ENCODE results near the gene ZNF519. TPM values are rescaled to one million over a fixed set of nuclear protein-coding genes. Genes with fewer than 3 reads are reported as not detected.
A peak's percentile ranks its signal among the peaks of the same experiment; 100 is the strongest.

Gene ZNF519
- total RNA-seq, 1 experiment from 2014 or later: 8.3 TPM

- DNase-seq: no peak
Measured at GRCh38 chr18:14089781-14090180, 42.5 kb downstream of the ZNF519 start.

GRCh38 chr18:14089191-14089590, 43.0 kb downstream of the ZNF519 start:
- no peak for DNase-seq
- no peak overlapping the region for H3K4me3 ChIP-seq (ENCODE audit: insufficient read depth, low read depth, low read length)
- H3K36me3 ChIP-seq (replicated peaks; ENCODE audit: control insufficient read depth, insufficient read depth, low read length): no peaks in the 10 kb centered on the region
- no peaks in the 10 kb centered on the region for H3K27me3 ChIP-seq (ENCODE audit: control insufficient read depth, insufficient read depth, low read length)

More at GRCh38 chr18:14089781-14090180, 42.5 kb downstream of the ZNF519 start:
- no peaks in the 10 kb centered on the region for H3K27me3 ChIP-seq (ENCODE audit: control insufficient read depth, insufficient read depth, low read length)
- H3K4me3 ChIP-seq (ENCODE audit: insufficient read depth, low read depth, low read length): no peak overlapping the region
- no peaks in the 10 kb centered on the region for H3K36me3 ChIP-seq (replicated peaks; ENCODE audit: control insufficient read depth, insufficient read depth, low read length)

GRCh38 chr18:14086458-14087231, 45.6 kb downstream of the ZNF519 start:
- peak; percentile 52 for DNase-seq
- Histone ChIP-seq H3K4me3 (ENCODE audit: insufficient read depth, low read depth, low read length) (no peak overlapping the region), H3K27me3 (ENCODE audit: control insufficient read depth, insufficient read depth, low read length) (no peaks in the 10 kb centered on the region), H3K36me3 (replicated peaks; ENCODE audit: control insufficient read depth, insufficient read depth, low read length) (no peaks in the 10 kb centered on the region)

GRCh38 chr18:14085770-14086457, 46.3 kb downstream of the ZNF519 start:
- Histone ChIP-seq H3K36me3 (replicated peaks; ENCODE audit: control insufficient read depth, insufficient read depth, low read length) (no peaks in the 10 kb centered on the region), H3K4me3 (ENCODE audit: insufficient read depth, low read depth, low read length) (no peak overlapping the region), H3K27me3 (ENCODE audit: control insufficient read depth, insufficient read depth, low read length) (no peaks in the 10 kb centered on the region)
- DNase-seq: no peak

- Histone ChIP-seq H3K27me3 (ENCODE audit: control insufficient read depth, insufficient read depth, low read length) (no peaks in the 10 kb centered on the region), H3K36me3 (replicated peaks; ENCODE audit: control insufficient read depth, insufficient read depth, low read length) (no peaks in the 10 kb centered on the region), H3K4me3 (ENCODE audit: insufficient read depth, low read depth, low read length) (no peak overlapping the region)
- DNase-seq: no peak
Measured at GRCh38 chr18:14075196-14075595, 57.0 kb downstream of the ZNF519 start.

- H3K36me3 ChIP-seq (replicated peaks; ENCODE audit: control insufficient read depth, insufficient read depth, low read length): no peaks in the 10 kb centered on the region
- H3K4me3 ChIP-seq (ENCODE audit: insufficient read depth, low read depth, low read length): no peak overlapping the region
- peak; percentile 52 for DNase-seq
- H3K27me3 ChIP-seq (ENCODE audit: control insufficient read depth, insufficient read depth, low read length): no peaks in the 10 kb centered on the region
Measured at GRCh38 chr18:14074187-14074586, 58.0 kb downstream of the ZNF519 start.

- no peak for DNase-seq
- Histone ChIP-seq H3K27me3 (ENCODE audit: control insufficient read depth, insufficient read depth, low read length) (no peaks in the 10 kb centered on the region), H3K36me3 (replicated peaks; ENCODE audit: control insufficient read depth, insufficient read depth, low read length) (no peaks in the 10 kb centered on the region), H3K4me3 (ENCODE audit: insufficient read depth, low read depth, low read length) (no peak overlapping the region)
Measured at GRCh38 chr18:14053661-14054060, 78.6 kb downstream of the ZNF519 start.

Other genes starting within 250 kb of the ZNF519 start
- not detected in 2 replicates for gene MC2R, start 216.9 kb downstream of the ZNF519 start, total RNA-seq (2014; rRNA removed; shearing (Covaris generic))

Measured in H7 (cell line).